HG03571 (cell line): Measurements from ENCODE around the gene JARID2.

Experiments used
- ATAC-seq: cut with Tn5 transposase; IDR thresholded peaks from one replicate; pipeline ENCODE4 v1.9.1; 2021; ENCODE audit not compliant: unreplicated experiment

JARID2 gene

DNA sequence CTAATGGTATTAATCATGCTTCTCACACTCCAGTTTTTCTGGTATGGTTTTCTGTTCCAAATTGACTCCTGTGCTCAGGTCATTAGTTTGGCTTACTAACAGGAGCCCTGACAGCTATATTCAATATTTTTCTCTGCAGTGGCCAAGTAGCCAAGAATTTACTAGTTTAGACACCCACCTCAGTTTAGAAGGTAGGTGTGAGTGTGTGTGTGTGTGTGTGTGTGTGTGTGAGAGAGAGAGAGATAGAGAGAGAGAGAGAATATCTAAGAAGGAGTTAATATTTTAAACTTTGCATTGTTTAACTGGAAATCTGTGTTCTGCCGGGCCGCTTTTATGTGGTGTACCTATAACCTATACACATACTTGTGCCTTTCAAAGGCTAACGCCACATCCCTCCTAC, 18.5 kb downstream of the JARID2 start:
- no peak for ATAC-seq

DNA sequence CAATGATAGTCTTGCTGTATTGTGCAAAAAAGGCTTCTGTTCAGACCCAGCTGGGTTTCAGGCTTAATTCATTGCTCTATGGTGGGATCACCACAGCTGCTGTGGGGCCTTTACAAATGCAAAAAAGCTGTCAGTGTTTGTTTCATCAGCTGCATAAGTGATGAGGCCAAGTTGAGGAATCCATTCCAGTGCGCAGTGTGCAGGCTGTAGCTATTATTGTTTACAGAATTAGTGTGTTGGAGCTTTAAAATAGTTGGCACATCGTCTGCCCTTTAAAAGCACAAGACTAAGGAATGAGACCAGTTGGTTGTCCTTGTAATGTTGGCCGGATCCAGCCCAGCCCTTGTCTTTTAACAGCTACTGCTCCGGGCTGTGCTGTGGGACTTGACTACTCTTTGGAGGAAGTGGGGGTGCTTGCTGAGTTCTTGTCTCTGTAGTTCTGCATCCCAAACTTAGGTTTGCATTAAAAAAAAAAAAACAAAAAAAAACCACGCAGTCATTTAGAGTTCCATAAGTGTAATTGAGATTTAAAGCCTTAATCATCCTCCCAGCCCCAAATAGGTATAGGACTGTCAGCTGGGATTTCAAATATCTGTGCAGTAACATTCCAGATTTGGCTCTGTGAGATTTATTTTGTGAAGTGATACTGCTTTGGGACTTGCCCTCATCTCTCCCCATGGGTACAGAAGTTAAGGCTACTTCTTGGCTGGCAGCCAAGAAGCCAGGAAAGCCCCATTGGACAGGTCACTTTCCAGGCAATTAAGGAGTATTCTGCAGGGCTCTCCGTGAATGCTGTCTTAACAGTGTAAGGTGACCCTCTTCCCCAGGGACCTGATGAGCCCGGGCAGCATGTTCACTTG, 19.3 kb downstream of the JARID2 start:
- ATAC-seq: no peak

DNA sequence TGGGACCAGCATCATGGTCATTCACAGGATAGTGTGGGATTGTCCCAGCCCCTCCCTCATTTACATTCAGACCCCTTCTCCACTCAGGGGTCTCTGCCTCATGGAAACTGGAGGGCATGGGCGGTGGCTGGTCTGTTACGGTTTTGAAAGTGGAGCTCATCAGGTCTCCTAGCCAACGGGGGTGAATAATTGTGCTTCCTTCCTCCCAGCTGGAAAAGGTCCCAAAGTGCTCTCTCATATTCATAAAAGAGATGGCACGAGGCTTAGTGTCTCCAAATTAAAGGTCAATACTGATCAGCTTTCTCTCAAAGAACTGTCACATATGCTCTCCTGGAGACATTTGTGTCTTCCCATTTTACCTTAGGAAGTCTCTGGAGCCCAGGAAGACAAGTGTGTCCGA, 19.9 kb downstream of the JARID2 start:
- no peak for ATAC-seq

DNA sequence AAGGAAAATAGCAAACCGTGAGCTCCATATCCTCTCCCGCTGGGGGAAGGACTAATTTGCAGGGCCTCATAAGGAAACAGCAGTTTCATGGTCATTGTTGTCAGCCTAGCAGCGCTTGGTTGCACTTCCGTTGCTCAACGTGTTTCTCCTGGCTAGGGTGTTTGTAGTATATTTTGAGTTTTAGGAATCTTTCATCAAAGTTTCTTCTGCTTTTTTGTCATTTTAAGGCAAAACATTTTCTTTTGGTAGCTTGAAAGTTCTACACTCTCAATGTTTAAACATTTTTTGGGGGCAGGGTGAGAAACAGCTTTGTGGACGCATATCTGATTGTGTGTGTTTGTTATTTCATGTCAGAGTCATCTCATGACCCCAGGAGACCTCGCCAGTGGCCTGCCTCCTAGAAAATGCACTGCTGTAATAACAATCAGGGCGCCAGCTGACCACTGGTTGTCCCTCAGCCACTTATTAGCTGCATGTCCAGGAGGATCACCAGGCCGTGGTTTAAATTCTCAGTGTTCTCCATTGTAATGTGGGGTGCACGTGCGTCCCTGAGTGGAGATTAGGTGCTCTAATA, 20.6 kb downstream of the JARID2 start:
- no peak for ATAC-seq

DNA sequence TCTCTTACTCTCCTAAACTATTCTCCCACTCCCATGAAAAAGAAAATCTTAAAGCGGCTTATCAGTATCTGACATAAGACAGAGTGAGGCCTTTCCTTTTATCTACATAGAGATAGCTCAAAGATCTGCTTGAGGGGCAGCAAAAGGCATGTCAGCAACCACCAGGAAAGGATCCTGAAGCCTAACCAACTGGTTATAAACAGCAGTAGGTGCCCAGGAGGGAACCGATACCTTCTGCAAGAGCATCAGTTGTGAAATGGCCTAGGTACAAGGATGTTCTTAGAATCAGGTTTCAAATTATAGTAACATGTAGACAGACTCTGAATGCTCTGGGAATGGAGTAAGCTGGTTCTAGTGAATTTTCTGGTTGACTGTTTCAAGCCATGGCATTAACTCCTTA, 21.4 kb downstream of the JARID2 start:
- no peak for ATAC-seq

DNA sequence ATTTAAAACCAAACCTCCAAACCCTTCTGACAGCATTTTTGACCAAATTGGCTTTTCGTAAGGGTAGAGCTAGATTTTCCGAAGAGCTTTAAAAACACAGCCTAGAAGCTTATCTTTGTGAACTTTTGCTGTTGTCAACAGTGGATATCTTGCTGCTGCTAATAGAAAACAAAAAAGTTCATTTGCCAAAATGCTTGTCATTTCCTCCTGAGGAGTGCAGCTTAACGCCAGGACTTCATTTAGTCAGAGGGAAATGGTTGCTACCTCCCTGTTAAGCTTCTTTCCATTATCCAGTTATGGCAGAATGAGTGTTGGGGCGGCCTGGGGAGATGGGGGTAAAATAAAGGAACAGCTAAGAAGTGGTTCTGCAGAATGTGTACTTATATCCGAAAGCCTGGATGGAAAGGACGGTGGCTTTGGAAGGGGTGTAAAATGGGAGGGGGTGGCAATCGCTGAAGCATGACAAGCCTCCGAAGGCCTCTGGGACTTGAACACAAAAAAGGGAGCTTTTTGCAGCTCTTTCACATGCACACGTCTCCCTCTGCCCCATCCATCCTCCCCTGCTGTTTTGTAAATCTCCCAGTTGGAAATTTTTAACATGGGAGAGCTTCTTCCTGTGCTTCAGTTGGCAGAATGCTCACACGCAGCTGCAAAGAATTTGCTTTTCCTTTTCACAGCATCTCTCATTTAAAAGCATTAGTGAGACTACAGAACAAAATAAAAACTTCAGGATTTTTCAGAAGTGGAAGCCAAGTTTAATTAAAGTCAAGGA, 22.5 kb downstream of the JARID2 start:
- no peak for ATAC-seq

DNA sequence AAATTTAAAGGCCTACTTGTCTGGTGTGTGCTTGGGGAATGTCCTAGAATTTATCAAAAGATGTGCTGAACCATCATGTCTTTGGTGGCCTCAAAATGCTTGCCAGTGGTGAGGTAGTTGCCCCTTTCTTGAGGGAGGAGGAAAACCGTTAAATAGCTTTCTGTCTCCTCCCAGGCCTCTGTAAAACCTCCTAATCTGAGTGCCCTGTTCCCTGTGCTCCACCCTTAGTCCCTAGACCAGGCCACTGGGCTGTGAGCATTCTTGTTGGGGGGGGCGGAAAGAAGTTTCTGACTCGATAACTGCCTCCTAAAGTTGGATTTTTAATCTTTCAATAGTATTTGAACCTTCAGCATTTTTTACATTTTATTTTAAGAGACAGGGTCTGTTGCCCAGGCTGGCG, 23.1 kb downstream of the JARID2 start:
- no peak for ATAC-seq

DNA sequence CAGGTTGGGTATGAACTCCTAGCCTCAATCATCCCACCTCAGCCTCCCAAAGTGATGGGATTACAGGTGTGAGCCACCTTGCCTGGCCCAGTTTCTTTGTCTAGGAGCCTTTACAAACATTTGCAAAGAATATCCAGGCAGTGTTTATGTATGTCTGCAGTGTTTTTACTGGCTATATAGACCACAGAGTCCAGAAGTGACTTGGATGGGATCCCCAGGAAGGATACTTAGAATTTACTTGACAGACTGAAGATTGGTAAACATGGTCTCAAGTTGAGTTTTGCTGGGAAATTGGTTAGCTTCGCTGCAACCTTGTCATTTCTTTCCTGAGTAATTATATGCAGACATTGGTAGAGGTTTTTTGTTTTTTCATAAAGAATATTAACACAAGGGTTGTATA, 23.8 kb downstream of the JARID2 start:
- ATAC-seq: no peak

DNA sequence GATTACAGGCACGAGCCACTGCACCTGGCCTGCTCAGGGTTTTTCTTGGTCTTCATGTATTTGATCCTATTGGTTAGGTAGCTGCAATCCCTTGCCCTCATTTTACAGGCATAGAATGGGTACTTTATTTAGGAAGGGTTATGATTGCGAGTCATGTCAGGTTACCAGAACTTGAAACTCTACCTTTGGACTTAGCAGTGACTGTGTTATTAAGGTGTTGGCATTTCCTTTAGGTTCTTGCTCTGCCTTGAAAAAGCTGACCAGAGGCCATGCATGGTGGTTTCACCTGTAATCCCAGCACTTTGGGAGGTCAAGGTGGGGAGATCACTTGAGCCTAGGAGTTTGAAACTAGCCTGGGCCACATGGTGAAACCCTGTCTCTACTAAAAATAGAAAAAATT, 24.5 kb downstream of the JARID2 start:
- ATAC-seq: no peak

DNA sequence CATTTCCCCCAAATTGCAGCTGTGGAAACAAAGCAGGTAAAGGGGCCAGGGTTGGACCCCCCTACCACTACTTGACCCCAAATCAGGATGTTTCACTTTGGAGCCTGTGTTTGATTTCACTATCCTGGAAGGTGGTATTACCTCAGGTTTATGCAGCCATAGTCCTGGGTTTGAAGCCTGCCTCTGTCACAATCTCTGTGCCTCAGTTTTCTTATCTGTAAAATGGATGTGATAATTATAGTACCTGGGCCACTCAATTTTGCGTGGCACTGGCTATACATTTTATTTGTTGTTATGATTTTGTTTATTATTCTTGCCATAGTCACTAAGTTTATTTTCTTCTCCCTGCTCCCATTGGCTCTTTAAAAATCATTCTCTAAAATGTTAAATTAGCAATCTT, 26.7 kb downstream of the JARID2 start:
- ATAC-seq: no peak

DNA sequence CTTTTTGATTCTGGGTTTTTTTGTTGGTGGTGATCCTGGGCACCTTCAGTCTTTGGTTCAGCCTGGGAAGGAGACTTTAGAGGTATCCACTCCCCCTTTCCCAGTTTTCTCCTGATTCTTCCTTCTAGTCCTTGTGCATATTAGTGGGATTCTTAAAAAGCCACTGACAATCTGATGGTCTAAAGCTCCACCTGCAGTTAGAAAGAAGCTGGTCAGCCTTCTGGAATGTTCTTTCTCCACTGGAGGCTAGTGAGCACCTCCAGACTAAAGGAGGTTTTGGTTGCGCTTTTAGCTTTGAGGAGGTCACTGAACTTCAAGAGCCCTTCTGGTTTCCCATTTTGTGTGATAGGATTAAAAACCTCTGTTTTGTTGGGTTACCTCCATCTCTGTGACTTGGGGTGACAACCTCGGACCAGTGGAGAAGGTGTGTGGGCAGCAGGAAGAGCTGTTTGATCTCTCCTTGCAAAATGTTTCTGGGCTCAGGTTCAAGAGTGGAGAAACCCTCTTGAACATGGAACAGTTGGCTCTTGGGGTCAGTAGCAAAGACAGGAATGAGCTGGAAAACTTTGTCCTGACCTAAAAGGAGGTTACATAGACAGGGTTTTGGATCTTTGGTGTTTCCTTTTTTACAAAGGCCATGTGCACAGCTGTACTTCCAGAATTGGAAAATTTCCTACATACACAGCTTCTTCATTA, 29.0 kb downstream of the JARID2 start:
- no peak for ATAC-seq

DNA sequence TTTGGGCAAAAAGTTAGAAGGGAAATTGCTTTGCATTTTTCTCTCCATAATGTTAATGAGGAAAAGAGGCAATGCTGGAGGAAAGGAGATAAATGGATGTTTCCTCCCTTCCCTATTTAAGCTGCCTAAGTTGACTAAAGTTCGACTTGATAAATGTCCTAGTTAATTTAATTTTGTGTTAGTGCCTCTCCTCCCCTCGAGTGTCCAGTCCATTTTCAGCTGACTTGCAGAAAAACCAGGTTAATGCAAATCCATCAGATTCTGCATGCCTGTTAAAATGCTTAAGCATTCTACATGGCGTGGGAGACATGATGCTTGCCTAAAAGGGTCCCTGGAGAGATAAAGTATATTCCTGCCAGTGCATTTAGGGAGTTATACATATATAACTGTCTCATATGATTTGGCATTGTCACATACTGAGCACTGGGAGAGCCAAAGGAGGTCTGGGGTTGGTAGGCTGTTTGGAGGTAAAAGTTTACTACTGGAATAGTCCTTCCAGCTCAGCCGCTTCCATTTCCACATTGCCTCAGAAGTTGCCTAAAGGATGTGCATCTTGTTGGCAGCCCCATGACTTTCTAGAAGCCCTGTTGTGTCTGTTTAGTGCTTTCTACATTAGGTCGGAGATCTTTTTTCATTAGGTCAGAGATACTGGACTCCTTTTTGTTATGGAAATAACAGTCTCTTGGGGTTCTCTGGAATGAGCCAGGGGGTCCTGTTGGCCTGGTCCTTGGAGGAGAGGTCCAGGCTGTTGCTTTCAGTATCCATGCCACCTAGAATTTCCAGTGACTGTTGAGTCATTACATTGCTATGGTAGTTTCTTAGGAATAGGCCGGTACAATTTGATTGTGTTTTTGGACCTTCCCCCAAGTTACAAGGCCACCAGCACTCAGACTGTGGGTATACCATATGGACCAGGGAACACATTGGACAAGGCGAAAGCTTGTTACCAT, 30.4 kb downstream of the JARID2 start:
- ATAC-seq: no peak

DNA sequence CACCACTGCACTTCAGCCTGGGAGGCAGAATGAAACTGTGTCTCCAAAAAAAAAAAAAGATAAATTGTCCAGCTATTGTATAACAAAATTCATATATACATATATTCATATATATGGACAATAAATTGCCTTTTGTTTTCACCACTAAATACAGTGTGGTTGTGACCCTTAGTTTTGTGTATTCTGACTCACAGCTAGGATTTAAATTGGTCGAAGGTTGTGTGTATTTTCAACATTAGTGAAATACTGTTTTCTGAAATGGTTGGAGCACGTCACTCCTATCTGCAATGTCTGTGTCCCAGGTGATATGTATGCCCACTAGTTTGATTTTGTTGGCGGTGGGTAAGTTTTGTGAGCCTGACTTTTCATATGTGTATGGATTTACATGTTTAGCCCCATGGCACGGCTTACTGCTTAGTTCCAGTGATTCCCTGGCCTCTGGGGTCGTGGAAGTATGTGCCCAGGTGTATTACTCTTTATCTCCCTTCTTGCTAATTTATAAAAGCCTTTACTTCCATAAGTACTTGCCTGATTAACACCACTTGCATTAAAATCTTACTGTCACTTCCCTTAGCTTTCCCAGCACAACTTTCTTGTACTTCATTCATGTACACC, 33.3 kb downstream of the JARID2 start:
- ATAC-seq: no peak

DNA sequence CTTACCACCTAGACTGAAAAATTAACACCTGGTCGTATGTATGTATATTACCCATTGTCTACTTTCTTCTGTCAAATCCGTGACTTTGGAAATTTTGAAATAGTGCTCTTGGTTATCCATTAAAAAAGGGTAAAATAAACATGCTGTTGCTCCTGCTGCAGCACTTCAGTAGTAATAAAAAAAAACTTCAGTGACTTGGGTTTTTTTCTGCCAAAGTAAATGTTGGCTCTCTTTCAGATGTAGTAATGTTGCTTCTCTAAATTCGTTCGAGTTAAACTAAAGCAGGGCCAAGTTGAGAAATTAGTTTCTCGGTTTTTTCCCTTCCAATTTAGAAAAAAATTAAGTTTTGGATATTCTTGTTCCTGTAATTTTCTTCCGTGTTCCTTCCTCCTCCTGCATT, 34.2 kb downstream of the JARID2 start:
- ATAC-seq: no peak

DNA sequence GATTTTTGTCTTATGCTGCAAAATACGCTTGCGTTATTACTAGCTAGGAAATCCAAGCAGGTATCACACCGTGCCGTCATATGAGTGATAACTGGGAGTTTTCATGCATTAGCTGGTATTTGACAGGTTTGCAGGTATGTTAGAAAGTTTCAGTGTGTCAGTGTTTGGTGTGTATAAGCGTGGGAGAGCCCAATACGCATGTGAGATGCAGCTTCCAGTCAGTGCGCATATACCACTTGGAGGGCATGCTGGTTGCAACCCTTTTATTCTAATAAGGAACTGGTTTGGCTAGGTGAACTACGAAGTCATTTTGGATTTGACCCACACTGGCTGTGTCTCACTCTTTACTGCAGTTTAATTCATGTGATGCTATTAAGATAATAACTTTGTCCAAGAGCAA, 35.1 kb downstream of the JARID2 start:
- ATAC-seq: no peak

DNA sequence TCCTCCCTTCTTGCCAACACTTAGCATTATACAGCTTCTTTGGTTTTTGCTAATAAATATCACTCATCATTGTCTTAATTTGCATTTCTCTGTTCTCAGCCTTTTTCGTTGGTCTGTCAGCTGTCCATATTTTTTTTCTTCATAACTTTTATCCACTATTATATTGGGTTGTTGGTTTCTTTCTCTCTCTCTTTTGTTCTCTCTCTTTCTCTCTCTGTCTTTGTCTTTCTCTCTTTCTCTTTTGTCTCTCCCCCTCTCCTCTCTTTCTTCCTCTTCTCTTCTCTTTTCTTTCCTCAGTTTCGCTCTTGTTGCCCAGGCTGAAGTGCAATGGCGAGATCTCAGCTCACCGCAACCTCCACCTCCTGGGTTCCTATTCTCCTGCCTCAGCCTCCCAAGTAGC, 36.5 kb downstream of the JARID2 start:
- ATAC-seq: no peak

DNA sequence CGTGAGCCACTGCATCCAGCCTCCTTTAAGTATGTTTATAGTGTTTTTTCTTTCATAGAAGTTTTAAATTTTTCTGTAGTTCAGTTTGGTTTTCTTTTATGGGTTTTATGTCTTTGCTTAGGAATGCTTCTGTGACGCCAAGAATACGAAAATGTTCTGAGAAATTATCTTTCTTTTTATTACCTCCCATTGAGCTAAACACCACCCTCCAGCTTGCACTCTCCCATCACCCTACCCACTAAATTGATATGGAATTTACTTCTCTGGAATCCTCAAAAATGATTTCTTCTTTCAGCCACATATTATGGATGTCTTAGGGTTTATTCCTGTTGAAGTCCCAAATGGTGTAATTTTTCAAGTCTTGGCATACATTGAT, 38.1 kb downstream of the JARID2 start:
- no peak for ATAC-seq

DNA sequence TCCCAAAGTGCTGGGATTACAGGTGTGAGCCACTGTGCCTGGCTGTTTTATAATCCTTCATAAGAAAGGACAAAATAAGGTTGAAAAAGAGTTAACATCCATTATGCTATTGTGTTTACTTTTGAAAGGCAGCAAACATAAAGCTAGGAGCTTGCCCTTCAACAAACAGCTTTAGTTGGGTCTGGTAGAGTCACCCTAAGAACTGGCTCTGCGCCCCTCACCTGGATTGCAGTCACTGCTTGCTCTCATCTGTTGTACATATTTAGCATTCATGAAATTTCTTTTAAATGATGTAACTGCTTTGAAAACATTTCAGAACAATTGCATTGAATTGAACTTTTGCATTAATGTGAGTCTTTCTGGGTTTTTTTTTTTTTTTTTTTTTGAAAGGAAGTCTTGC, 38.9 kb downstream of the JARID2 start:
- ATAC-seq: no peak

DNA sequence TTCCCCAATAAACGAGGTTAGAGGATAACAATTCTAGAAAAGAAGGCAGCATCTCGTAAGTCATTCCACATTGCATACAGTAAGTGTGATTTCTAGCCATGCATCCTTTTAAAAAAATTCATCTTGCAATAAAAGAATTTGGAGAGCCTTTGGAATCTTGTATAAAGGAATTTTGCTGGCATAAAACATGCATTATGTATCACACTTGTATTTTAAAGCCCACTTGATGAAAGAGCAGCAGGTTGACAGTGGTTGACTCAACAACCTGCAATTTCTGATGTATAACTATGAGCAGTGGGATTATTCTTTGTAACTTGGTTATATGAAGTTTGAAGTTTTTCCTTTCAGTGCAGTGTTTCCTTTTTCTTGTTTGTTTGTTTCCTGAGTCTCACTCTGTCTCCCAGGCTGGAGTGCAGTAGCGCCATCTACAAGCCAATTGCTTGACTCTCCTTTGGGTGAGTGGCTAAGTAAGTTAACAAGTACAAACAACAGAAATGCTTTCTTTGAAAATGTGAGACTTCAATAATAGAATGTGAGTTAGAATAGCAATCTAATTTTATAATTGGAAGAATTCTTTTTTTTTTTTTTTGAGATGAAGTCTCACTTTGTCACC, 39.9 kb downstream of the JARID2 start:
- ATAC-seq: no peak
